ENCODE data around the gene ATOX1. TPM values are rescaled to one million over a fixed set of nuclear protein-coding genes. Genes with fewer than 3 reads are reported as not detected.
"Not testable (repeated sequence)": the region's sequence is repeated elsewhere in the genome, so short reads cannot be mapped to it uniquely, and the experiment has no call there.

The ATOX1 gene
- total RNA-seq, 2 donors from 2014 or later = 62.8 to 68.6 TPM

GRCh38 chr5:151740336-151740942 is 18.0 kb downstream of the ATOX1 start:
- DNase-seq (ENCODE audit: low spot score) = peak; percentile 92
- intact Hi-C loops (cut with DNase I) = loop anchor here (1.0 to 10.0 kb wide), 3 partner anchors 72 to 296 kb away; partner anchors contain the start of gene SLC36A1 (in 1 of the 2)

GRCh38 chr5:151739939-151740335 is 18.5 kb downstream of the ATOX1 start:
- intact Hi-C loops (cut with DNase I) = loop anchor here (1.0 to 10.0 kb wide), 3 partner anchors 71 to 295 kb away; partner anchors contain the start of gene SLC36A1 (in 1 of the 2)
- DNase-seq (ENCODE audit: low spot score) = no peak

- intact Hi-C loops (cut with DNase I) = no loop called here
Measured at GRCh38 chr5:151739395-151739794, 19.0 kb downstream of the ATOX1 start.

GRCh38 chr5:151738125-151738848 is 20.1 kb downstream of the ATOX1 start:
- no peak for DNase-seq (ENCODE audit: low spot score)
- intact Hi-C loops (cut with DNase I) = no loop called here

More at GRCh38 chr5:151739395-151739794, 19.0 kb downstream of the ATOX1 start:
- DNase-seq (ENCODE audit: low spot score) = no peak

- no peak for DNase-seq (ENCODE audit: low spot score)
- intact Hi-C loops (cut with DNase I) = no loop called here
Measured at GRCh38 chr5:151737431-151737830, 21.0 kb downstream of the ATOX1 start.

- DNase-seq (ENCODE audit: low spot score) = no peak
- intact Hi-C loops (cut with DNase I) = no loop called here
Measured at GRCh38 chr5:151735646-151736045, 22.8 kb downstream of the ATOX1 start.

GRCh38 chr5:151734064-151734408 is 24.4 kb downstream of the ATOX1 start:
- no peak for DNase-seq (ENCODE audit: low spot score)
- intact Hi-C loops (cut with DNase I) = no loop called here

- no peak for DNase-seq (ENCODE audit: low spot score)
- intact Hi-C loops (cut with DNase I) = no loop called here
Measured at GRCh38 chr5:151733358-151734063, 24.9 kb downstream of the ATOX1 start.

- DNase-seq (ENCODE audit: low spot score) = no peak
- intact Hi-C loops (cut with DNase I) = no loop called here
Measured at GRCh38 chr5:151730381-151730780, 28.1 kb downstream of the ATOX1 start.

- intact Hi-C loops (cut with DNase I); DNase-seq (ENCODE audit: low spot score): not testable (repeated sequence)
Measured at GRCh38 chr5:151729597-151729996, 28.8 kb downstream of the ATOX1 start.

- no peak for DNase-seq (ENCODE audit: low spot score)
- intact Hi-C loops (cut with DNase I) = no loop called here
Measured at GRCh38 chr5:151724360-151724759, 34.1 kb downstream of the ATOX1 start.

GRCh38 chr5:151722546-151722945 is 35.9 kb downstream of the ATOX1 start:
- no peak for DNase-seq (ENCODE audit: low spot score)
- intact Hi-C loops (cut with DNase I) = no loop called here

- intact Hi-C loops (cut with DNase I) = no loop called here
- DNase-seq (ENCODE audit: low spot score) = no peak
Measured at GRCh38 chr5:151721812-151722391, 36.5 kb downstream of the ATOX1 start.

GRCh38 chr5:151721087-151721646 is 37.3 kb downstream of the ATOX1 start:
- intact Hi-C loops (cut with DNase I) = no loop called here
- DNase-seq (ENCODE audit: low spot score) = no peak

- intact Hi-C loops (cut with DNase I) = no loop called here
- no peak for DNase-seq (ENCODE audit: low spot score)
Measured at GRCh38 chr5:151720215-151720614, 38.2 kb downstream of the ATOX1 start.

- DNase-seq (ENCODE audit: low spot score) = no peak
- intact Hi-C loops (cut with DNase I) = no loop called here
Measured at GRCh38 chr5:151719228-151720000, 39.0 kb downstream of the ATOX1 start.

- DNase-seq (ENCODE audit: low spot score) = no peak
- intact Hi-C loops (cut with DNase I) = no loop called here
Measured at GRCh38 chr5:151718646-151719045, 39.8 kb downstream of the ATOX1 start.

- intact Hi-C loops (cut with DNase I) = no loop called here
- no peak for DNase-seq (ENCODE audit: low spot score)
Measured at GRCh38 chr5:151718153-151718552, 40.3 kb downstream of the ATOX1 start.

- DNase-seq (ENCODE audit: low spot score) = no peak
- intact Hi-C loops (cut with DNase I) = no loop called here
Measured at GRCh38 chr5:151717416-151717815, 41.0 kb downstream of the ATOX1 start.

Measured in posterior vena cava (tissue), 2 donors.